Measurements from ENCODE around the gene RPH3AL.

DNA sequence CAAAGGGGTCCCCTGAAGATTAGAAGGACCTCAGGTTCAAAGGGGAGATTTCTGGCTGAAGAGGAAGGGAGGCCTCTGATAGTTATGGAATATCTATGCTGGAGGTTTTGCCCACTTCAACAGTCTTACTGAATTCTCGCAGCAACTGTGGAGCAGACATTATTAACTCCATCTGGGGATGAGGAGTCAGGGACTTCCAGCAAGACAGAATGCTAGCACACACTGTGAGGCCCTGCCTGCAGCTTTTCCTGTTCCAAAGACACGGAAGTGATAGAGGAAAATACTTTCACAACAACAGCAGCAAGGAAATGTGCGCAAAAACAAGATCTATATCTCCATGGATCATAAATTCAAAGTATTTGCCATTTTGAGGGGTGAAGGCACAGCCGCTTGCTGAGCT lies 72.8 kb downstream of the RPH3AL start:
- TF ChIP-seq, protein P1, sequence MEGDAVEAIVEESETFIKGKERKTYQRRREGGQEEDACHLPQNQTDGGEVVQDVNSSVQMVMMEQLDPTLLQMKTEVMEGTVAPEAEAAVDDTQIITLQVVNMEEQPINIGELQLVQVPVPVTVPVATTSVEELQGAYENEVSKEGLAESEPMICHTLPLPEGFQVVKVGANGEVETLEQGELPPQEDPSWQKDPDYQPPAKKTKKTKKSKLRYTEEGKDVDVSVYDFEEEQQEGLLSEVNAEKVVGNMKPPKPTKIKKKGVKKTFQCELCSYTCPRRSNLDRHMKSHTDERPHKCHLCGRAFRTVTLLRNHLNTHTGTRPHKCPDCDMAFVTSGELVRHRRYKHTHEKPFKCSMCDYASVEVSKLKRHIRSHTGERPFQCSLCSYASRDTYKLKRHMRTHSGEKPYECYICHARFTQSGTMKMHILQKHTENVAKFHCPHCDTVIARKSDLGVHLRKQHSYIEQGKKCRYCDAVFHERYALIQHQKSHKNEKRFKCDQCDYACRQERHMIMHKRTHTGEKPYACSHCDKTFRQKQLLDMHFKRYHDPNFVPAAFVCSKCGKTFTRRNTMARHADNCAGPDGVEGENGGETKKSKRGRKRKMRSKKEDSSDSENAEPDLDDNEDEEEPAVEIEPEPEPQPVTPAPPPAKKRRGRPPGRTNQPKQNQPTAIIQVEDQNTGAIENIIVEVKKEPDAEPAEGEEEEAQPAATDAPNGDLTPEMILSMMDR (IDR thresholded peaks at IDR 0.05 in 4 of 5, conservative IDR thresholded peaks at IDR 0.05 in 1 of 5) = no peak
- no peak for TF ChIP-seq POLR2A (IDR thresholded peaks at IDR 0.05)

Data from gastrocnemius medialis (tissue), 4 donors.